Stimulated activated CD8-positive, alpha-beta memory T cell treated with anti-CD3 and anti-CD28 coated beads, Interleukin-2, amount 100 ng/mL, for 48 hours (primary cell): ENCODE measurements around the gene SSU72.
"Not testable (repeated sequence)": the region's sequence is repeated elsewhere in the genome, so short reads cannot be mapped to it uniquely, and the experiment has no call there.

ENCODE experiments used
- DNase-seq, 2 donors: peaks; one replicate each; pipeline ENCODE4 v3.0.0-alpha.2; 2020; ENCODE audit warnings: low read depth in 2 of 2

The SSU72 gene

GRCh38 chr1:1540818-1541628, 33.6 kb downstream of the SSU72 start:
- DNase-seq: no peak

- DNase-seq: peak; percentile 44 to 47
Measured at GRCh38 chr1:1540090-1540817, 34.4 kb downstream of the SSU72 start, which contains the start of gene TMEM240. Gene TMEM240 (minus strand): TSS chr1:1540624. CDS start chr1:1540346, 278 bp downstream.

- no peak for DNase-seq
Measured at GRCh38 chr1:1539310-1540089, 35.2 kb downstream of the SSU72 start.

GRCh38 chr1:1538989-1539309, 35.7 kb downstream of the SSU72 start:
- DNase-seq: no peak

- DNase-seq: no peak
Measured at GRCh38 chr1:1538334-1538733, 36.3 kb downstream of the SSU72 start.

- no peak for DNase-seq
Measured at GRCh38 chr1:1537626-1538250, 36.9 kb downstream of the SSU72 start.

GRCh38 chr1:1536938-1537546, 37.6 kb downstream of the SSU72 start:
- no peak for DNase-seq

- no peak for DNase-seq
Measured at GRCh38 chr1:1536019-1536937, 38.4 kb downstream of the SSU72 start.

- DNase-seq: no peak
Measured at GRCh38 chr1:1535201-1536018, 39.3 kb downstream of the SSU72 start.

GRCh38 chr1:1534401-1535154, 40.1 kb downstream of the SSU72 start:
- no peak for DNase-seq

- not testable (repeated sequence) for DNase-seq
Measured at GRCh38 chr1:1533894-1534291, 40.8 kb downstream of the SSU72 start.

GRCh38 chr1:1533176-1533893, 41.3 kb downstream of the SSU72 start:
- not testable (repeated sequence) for DNase-seq

GRCh38 chr1:1531947-1532346, 42.7 kb downstream of the SSU72 start:
- no peak for DNase-seq

GRCh38 chr1:1529936-1530335, 44.7 kb downstream of the SSU72 start:
- no peak for DNase-seq

GRCh38 chr1:1529321-1529720, 45.3 kb downstream of the SSU72 start:
- DNase-seq: no peak

- no peak for DNase-seq
Measured at GRCh38 chr1:1528301-1529267, 46.1 kb downstream of the SSU72 start.
